ENCODE measurements around the gene AFG1L. TPM values are rescaled to one million over a fixed set of nuclear protein-coding genes. Genes with fewer than 3 reads are reported as not detected.

AFG1L gene
- total and polyA plus RNA-seq, 11 donors = 1.9 to 16.6 (median 10.9) TPM

- ATAC-seq (no peak), DNase-seq (no peak)
- no peaks in the 10 kb centered on the region for H3K9me3 ChIP-seq
- H3K4me1 ChIP-seq = peaks cover 0 to 10% (median 5%) of the 10 kb centered on the region in 12 donors
- 95 to 98% (median 95%) methylated on average over 2 of the region's 2 CpGs for WGBS, 4 donors
- no peaks in the 10 kb centered on the region for H3K27me3 ChIP-seq
- no peak overlapping the region for H3K4me3 ChIP-seq
- no peak overlapping the region for H3K27ac ChIP-seq
- H3K36me3 ChIP-seq = peaks cover 0 to 6% (median 0%) of the 10 kb centered on the region in 9 donors
- intact Hi-C loops (cut with DNase I) = no loop called here
- TF ChIP-seq CTCF (IDR thresholded peaks at IDR 0.05) = no peak
- TF ChIP-seq POLR2A (IDR thresholded peaks at IDR 0.05) = no peak
Measured at GRCh38 chr6:108473197-108473596, 178.3 kb downstream of the AFG1L start.

DNA sequence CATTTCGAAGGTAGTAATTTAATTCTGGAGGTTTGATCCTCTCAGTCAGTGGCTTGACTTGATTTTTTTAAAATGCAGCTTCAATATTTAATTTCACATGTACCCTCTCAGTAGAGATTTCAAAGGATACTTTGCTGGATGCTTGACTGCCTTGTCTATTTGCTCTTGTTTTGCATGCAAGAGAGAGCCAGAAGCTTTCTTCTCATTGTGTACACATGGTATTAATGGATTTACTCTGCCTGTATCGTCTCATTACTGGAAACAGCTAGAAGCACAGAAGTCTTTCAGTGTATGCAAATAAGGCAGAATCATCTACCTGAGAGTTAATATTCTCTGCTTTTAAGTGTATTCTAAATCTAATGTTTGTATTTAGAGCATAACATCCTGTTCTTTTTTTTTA, 181.5 kb downstream of the AFG1L start:
- intact Hi-C loops (cut with DNase I) = no loop called here
- TF ChIP-seq POLR2A (IDR thresholded peaks at IDR 0.05) (no peak), CTCF (IDR thresholded peaks at IDR 0.05) (no peak)
- DNase-seq (no peak), ATAC-seq (no peak)
- no peak overlapping the region for H3K4me3 ChIP-seq
- H3K4me1 ChIP-seq = no peaks in the 10 kb centered on the region
- no peak overlapping the region for H3K27ac ChIP-seq
- H3K9me3 ChIP-seq = no peaks in the 10 kb centered on the region
- no peaks in the 10 kb centered on the region for H3K27me3 ChIP-seq
- WGBS, 4 donors = 89 to 97% (median 92%) methylated on average over 2 of the region's 2 CpGs
- peaks cover 0 to 8% (median 0%) of the 10 kb centered on the region in 9 donors for H3K36me3 ChIP-seq

DNA sequence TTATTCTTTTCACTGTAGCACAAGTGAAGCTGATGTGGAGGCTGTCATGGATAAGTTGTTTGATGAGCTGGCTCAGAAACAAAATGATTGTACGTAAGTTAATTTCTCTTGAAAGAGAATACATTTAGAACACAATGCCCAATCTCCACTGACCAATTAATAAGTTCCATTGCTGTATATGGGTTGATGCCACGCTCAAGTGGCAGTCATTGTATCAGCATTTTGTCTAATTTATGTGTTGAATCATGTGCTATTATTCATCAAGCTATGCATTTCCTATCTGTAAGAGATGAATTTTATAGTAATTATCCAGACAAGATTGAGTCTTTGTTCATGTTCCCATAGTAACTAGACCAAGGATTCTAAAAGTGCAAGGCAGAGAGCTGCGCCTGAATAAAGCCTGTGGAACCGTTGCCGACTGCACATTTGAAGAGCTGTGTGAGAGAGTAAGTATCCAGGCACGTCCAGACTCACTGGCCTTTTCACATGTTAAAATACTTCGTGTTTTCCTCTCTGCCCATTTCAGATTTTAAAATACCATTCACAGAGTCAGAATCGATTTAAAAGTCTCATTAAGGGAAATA, 182.1 kb downstream of the AFG1L start:
- TF ChIP-seq CTCF (IDR thresholded peaks at IDR 0.05) (no peak), POLR2A (IDR thresholded peaks at IDR 0.05) (no peak)
- H3K4me1 ChIP-seq = no peaks in the 10 kb centered on the region
- H3K9me3 ChIP-seq = no peaks in the 10 kb centered on the region
- 83 to 86% (median 85%) methylated on average over 8 of the region's 8 CpGs for WGBS, 4 donors
- no peaks in the 10 kb centered on the region for H3K27me3 ChIP-seq
- H3K36me3 ChIP-seq = peaks cover 0 to 8% (median 0%) of the 10 kb centered on the region in 9 donors
- H3K27ac ChIP-seq = no peak overlapping the region
- no peak for ATAC-seq
- H3K4me3 ChIP-seq = no peak overlapping the region
- intact Hi-C loops (cut with DNase I) = no loop called here
- no peak for DNase-seq

GRCh38 chr6:108482559-108482958, 187.7 kb downstream of the AFG1L start:
- H3K36me3 ChIP-seq = peaks cover 0 to 5% (median 0%) of the 10 kb centered on the region in 9 donors
- no peak for DNase-seq
- ATAC-seq = no peak
- WGBS, 4 donors = 69 to 83% (median 74%) methylated on average over 2 of the region's 2 CpGs
- H3K4me1 ChIP-seq = peaks cover 0 to 3% (median 0%) of the 10 kb centered on the region in 12 donors
- TF ChIP-seq POLR2A (IDR thresholded peaks at IDR 0.05) (no peak), CTCF (IDR thresholded peaks at IDR 0.05) (no peak)
- H3K4me3 ChIP-seq = no peak overlapping the region
- no peaks in the 10 kb centered on the region for H3K9me3 ChIP-seq
- intact Hi-C loops (cut with DNase I) = no loop called here
- H3K27me3 ChIP-seq = no peaks in the 10 kb centered on the region
- H3K27ac ChIP-seq = no peak overlapping the region

Data from heart left ventricle (tissue), 16 donors.